GM21576 (cell line): ENCODE results near the gene SUSD4.
"Not testable (repeated sequence)": the region's sequence is repeated elsewhere in the genome, so short reads cannot be mapped to it uniquely, and the experiment has no call there.

Source experiments
- ATAC-seq: cut with Tn5 transposase; IDR thresholded peaks from one replicate; pipeline ENCODE4 v1.9.1; 2021; ENCODE audit warnings: mild to moderate bottlenecking, moderate library complexity; ENCODE audit not compliant: unreplicated experiment

The SUSD4 gene

GRCh38 chr1:223299553-223299952 is 64.4 kb downstream of the SUSD4 start:
- ATAC-seq = no peak

- no peak for ATAC-seq
These were observed 65.3 kb downstream of the SUSD4 start for GRCh38 chr1:223298701-223299100.

DNA sequence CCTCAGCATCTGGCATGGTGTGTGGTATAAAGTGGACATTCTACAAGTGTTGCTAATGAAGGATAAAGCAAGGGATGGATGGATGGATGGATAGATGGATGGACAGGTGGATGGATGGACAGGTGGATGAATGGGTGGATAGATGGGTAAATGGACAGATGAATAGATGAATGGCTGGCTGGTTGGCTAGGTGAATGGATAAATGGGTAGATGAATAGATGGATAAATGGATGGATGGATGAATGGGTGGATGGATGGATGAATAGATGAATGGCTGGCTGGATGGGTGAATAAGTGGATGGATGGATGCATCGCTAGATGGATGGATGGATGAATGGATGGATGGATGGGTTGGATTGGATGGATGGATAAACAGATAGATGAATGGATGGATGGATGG is 66.2 kb downstream of the SUSD4 start:
- ATAC-seq = no peak

DNA sequence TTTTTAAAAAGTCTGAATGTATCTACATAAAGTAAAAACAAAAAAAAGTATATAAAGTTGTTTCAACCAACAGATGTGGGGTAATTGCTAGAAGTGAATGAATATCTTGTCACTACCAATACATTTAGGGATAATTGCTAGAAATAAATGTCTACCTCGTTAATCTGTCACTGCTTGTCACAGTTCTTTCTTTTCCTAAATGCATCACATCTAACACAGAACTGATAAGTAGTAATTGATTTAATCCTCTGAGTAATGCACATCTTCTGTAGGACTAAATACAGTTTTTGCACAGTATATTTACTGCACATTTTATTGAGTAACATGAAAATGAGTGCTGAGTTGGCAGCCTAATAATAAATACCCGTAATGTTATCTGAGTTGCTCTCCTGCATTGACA is 72.2 kb downstream of the SUSD4 start:
- no peak for ATAC-seq

GRCh38 chr1:223290397-223290796 is 73.6 kb downstream of the SUSD4 start:
- ATAC-seq = no peak

- ATAC-seq = no peak
These were observed 74.4 kb downstream of the SUSD4 start for GRCh38 chr1:223289621-223290020.

- no peak for ATAC-seq
These were observed 75.2 kb downstream of the SUSD4 start for GRCh38 chr1:223288826-223289225.

GRCh38 chr1:223285452-223285851 is 78.5 kb downstream of the SUSD4 start:
- no peak for ATAC-seq

DNA sequence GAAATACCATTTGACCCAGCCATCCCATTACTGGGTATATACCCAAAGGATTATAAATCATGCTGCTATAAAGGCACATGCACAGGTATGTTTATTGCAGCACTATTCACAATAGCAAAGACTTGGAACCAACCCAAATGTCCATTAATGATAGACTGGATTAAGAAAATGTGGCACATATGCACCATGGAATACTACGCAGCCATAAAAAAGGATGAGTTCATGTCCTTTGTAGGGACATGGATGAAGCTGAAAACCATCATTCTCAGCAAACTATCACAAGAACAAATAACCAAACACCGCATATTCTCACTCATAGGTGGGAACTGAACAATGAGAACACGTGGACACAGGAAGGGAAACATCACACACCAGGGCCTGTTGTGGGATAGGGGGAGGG is 80.3 kb downstream of the SUSD4 start:
- ATAC-seq = not testable (repeated sequence)

- ATAC-seq = not testable (repeated sequence)
These were observed 85.7 kb downstream of the SUSD4 start for GRCh38 chr1:223278311-223278710.

- ATAC-seq = no peak
These were observed 87.9 kb downstream of the SUSD4 start for GRCh38 chr1:223276029-223276428.

DNA sequence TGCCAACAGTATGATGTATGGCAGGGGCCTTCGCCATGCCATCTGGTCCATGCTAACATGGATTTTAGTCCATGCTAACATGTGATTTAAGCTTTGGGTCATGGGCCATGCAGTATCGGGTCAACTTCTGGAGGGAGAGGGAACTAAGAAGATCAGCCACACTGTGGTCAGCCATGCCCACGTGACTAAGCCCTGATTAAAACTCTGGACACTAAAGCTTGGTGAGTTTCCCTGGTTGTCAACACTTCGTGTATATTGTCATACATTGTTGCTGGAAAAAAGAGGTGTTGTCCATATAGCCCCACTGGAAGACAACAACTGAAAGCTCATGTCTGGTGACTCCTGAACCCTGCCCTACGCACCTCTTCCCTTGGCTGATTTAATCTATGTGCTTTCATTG is 90.5 kb downstream of the SUSD4 start:
- no peak for ATAC-seq

GRCh38 chr1:223271085-223271781 is 92.7 kb downstream of the SUSD4 start:
- no peak for ATAC-seq

GRCh38 chr1:223270155-223270554 is 93.8 kb downstream of the SUSD4 start:
- no peak for ATAC-seq

DNA sequence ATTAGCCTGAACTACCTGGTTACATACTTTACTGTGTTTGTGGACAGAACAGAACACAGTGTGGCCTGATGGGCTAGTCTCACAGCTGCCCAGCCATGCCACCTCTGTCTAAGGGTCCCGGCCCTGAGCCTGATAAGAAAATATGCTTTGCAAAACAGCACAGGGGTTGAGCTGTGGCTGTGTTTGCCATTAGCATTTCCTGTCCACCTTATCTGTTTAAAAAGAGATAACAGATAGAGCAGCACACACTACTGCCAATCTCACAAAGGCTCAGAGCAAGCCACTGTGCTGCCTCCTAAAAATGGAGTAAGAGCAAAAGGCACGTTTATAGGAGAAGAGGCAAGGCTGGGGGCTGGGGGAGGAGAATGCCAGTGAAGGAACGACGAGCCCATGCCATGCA is 95.0 kb downstream of the SUSD4 start:
- no peak for ATAC-seq

DNA sequence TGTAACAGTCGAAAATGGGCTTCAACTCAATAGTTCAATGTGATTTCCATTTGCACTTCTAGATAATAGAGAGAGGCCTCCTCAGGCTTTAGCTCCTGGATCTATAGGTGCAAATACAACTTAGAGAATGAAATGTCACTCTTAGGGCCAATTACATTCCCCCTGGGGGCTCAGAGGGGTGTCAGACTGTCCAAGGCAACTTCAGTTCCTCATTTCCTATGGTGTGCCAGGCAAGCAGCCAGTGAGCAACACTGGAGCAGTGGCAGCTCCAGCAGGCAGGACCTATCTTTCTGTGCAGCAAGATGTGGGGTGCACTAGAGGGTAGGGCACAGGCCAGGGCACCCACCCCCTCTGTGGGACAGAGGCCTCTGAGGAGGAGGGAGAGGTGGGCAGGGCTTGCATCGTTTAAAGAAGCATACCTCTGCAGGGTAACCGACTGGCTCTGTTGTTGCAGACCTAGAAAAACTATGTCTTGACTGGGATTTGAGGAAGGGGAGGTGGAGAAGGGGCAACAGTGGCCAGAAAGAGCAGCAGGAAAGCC is 97.3 kb downstream of the SUSD4 start:
- no peak for ATAC-seq

DNA sequence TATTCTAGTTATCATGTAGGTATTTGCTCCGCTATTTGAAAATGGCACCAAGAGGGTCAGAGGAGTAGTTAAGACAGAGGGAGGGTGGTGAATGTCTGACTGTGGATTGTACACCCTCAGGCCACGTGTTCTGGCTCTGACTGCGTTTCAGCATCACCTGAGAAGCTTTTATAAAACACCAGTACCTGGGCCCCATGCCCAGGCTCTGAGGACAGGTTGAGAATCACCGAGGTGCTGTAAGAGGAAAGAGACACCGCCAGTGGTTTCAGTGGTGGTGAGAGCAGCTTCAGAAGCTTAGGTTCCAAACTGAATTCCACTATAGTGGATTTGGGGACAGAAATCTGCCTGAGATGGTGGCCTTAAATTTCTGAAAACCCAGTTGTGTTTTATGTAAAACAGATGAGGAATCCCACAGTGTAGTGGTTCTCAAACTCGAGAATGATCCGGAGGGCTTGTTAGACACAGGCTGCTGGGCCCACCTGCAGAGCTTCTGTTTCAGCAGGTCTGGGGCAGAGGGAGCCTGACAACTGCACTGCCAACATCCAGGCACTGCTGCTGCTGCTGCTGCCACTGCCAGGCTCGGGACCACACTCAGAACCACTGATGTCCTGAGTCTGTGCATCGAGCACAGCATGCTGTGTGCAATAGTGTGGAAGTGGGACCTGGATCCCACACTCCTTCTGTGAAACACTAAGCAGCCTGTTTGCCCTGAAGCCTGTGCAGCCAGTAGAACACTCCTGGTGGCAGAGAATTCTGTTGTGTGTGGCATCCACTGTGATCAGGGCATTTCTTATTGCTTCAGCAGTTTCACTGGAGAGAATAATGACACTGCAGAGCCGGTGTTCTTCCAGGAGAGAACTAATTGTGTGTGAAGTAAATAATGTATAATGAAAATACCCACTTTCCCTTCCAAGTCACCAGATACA is 98.7 kb downstream of the SUSD4 start:
- ATAC-seq = no peak

GRCh38 chr1:223264529-223264928 is 99.4 kb downstream of the SUSD4 start:
- ATAC-seq = no peak

- ATAC-seq = no peak
These were observed 102.1 kb downstream of the SUSD4 start for GRCh38 chr1:223261914-223262313.

GRCh38 chr1:223260712-223261111 is 103.3 kb downstream of the SUSD4 start:
- ATAC-seq = no peak

GRCh38 chr1:223259462-223259861 is 104.5 kb downstream of the SUSD4 start:
- ATAC-seq = no peak

DNA sequence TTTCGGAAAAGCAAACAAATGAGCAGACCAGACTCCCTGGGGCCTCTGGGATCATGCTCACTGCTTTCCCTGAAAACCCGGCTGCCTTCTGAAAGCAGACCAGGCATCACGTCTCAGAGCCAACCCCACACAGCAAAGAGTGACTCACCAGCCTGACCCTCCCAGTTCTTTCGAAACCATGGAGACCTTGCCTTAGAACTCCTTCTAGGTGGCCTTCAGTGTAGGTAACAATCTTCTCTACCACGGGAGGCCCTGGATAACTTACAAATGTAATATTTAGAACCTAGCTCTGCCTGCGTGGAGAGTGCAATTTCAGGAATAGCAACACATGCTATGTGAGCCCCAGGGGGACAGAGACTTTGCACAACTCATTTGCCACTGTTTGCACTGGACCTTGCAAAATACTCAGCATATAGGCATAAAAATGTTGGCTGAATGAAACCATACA is 105.2 kb downstream of the SUSD4 start:
- no peak for ATAC-seq
